SK-N-DZ (cell line): ENCODE measurements around the gene BCL2L12.

Experiments used
- DNase-seq: peaks from one replicate; pipeline ENCODE4 v3.0.0-alpha.2; 2015; ENCODE audit warnings: low spot score

BCL2L12 gene

DNA sequence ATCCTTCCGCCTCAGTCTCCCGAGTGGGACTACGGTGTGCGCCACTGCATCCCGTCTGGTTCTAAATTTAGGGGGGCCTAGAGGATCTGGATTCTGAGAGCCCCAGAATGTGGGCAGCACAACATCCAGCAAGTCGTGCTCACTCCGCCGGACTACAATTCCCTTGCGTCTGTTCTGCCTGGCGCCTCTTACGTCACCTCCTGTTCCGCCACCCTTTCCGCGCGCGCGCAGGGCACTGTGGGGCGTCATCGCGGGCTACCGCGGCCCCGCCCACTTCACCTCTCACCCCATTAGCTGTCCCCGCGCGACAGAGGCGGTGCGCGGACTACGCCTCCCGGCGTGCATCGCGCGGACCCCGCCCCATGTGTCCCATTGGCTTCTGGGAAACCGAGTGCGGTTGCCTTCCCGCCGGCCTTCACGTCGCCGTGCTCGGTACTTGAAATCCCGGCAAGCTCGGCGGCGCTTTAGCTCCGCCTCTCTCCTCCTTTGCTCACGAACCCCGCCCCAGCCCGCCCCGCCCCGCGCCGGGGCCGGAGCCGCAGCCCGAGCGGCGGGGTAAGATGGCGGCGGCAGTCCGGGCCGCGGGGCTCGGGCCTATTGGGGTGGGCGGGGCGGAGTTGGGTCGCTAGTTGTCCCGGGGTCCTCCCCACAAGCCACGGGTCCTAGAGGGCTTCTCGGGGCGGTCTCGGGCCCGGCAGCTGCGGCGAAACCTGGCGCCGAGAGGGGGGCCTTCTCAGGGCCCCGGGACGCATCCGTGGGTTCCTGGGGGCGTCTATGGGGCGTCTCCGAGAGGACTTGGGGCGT lies 23.8 kb upstream of the BCL2L12 start, which contains the start of gene SCAF1:
SCAF1 (plus strand) TSS at position 522 of the 804 bp plus-strand sequence. CDS start 2,818 bp downstream, outside the sequence.
- peak; percentile 97 for DNase-seq

DNA sequence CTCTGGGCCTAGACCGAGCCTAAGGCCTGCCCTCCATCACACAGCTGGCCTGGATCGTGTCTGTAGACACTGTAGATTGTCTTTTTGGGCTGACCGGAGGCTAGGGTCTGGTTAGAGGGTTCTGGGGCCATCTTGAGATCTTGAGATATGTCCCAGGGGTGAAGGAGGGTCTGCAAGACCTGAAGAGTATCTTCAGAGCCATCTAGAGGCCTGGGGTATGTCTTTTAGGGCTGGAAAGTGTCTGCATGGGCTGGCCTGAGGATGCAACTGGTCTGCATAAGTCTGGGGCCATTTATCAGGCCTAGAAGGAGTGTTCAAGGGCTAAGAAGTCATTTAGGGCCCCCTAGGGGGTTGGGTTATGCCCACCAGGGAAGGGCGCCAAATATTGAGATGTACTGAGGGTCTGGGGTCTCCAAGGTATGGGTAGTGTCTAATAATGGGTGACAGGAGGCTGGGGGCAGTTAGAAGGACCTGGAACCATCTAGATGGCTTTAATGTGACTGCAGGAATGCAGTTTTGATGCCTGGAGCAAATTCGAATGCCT lies 23.2 kb upstream of the BCL2L12 start:
- peak; percentile 77 for DNase-seq

DNA sequence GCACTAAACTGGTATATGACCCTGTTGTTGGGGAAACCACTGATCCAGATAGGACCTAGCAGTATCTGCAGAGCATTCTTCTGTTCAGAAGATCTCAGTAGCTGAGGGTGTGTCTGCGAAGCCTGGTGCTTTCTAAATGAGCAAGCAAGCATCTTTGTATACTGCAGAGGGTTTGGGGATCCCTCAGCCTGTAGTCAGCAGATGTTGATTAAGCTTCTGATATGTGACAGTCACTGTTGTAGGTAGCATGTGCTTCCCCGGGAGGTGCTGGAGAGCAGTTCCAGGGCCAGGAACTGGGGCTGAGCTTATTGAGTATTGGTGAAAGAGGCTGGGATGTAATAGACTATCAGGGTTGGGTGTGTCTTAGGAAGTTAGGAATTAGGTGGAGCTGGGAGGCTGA lies 22.3 kb upstream of the BCL2L12 start:
- DNase-seq = no peak

DNA sequence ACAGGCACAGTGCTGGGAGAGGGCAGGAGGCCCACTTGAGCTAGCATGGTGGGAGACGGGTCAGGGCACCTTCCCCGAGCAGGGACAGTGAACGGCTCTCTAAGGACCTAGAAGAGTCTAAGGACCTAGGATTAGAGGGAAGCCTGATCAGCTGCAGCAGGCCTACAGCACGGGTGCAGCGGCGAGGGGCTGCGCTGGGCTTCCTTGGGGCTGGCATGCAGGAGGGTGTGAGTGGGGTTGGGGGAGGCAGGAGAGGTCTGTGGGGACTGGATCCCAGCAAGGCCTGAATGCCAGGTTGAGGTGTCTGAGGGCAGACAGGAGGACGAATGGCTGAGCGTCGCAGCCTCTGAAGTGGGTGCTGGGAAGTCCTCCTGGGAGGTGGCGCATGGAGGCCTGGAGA lies 20.1 kb upstream of the BCL2L12 start:
- no peak for DNase-seq

DNA sequence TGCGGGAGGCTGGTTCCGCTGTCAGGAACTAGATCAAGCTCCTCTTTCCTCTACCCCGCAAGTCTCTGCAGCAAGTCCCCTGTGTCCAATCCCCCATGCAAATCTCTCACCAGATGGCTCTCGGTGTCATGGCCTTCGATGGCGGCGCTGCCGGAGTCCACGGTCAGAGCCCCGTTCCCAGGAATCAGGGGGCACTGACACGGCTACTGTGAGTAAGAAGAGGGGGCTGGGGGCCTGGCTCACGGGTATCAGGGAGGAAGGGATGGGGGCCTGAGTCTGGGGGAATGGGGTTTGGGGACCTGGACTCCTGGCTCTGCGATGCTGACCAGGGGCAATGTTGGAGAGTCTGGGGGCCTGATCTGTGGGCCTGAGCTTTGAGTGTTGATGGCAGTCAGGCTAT lies 19.7 kb upstream of the BCL2L12 start:
- no peak for DNase-seq

DNA sequence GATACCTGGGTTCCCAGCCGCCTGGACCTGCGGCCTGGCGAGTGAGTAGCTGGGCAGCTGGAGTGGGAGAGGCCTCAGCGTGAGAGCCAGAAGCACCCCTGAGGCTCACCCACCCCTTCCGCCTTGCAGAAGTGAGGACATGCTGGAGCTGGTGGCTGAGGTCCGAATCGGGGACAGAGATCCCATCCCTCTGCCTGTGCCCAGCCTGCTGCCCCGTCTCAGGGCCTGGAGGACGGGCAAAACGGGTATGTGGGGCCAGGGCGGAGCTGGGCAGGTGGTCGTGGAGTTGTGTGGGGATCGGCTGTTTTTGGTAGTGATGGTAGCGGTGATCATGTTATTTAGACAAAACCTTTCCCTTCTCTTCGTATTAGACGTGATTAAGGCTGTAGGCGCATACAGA lies 19.1 kb upstream of the BCL2L12 start:
- DNase-seq = no peak

DNA sequence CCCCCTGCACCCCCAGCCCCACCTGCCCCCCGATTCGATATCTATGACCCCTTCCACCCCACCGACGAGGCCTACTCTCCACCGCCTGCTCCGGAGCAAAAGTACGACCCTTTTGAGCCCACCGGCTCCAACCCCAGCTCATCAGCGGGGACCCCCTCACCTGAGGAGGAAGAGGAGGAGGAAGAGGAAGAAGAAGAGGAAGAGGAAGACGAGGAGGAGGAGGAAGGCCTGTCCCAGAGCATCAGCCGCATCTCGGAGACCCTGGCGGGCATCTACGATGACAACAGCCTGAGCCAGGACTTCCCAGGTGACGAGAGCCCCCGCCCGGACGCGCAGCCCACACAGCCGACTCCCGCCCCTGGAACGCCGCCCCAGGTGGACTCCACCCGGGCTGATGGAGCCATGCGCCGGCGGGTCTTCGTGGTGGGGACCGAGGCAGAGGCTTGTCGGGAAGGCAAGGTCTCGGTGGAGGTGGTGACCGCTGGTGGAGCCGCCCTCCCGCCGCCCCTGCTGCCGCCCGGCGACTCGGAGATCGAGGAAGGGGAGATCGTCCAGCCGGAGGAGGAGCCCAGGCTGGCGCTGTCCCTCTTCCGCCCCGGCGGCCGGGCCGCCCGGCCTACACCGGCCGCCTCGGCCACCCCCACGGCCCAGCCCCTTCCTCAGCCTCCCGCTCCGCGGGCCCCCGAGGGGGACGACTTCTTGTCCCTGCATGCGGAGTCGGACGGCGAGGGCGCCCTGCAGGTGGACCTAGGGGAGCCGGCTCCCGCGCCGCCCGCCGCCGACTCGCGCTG lies 14.5 kb upstream of the BCL2L12 start:
- no peak for DNase-seq

DNA sequence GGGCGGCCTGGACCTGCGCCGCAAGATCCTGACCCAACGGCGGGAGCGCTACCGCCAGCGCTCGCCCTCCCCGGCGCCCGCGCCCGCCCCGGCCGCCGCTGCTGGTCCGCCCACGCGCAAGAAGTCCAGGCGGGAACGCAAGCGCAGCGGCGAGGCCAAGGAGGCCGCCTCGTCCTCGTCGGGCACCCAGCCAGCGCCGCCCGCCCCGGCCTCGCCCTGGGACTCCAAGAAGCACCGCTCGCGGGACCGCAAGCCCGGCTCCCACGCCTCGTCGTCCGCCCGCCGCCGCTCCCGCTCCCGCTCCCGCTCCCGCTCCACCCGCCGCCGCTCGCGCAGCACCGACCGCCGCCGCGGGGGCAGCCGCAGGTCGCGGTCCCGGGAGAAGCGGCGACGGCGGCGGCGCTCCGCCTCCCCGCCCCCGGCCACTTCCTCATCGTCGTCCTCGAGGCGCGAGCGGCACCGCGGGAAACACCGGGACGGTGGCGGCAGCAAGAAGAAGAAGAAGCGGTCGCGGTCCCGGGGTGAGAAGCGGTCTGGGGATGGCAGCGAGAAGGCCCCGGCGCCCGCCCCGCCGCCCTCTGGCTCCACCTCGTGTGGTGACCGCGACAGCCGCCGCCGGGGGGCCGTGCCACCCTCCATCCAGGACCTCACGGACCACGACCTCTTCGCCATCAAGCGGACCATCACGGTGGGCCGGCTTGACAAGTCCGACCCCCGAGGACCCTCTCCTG lies 13.7 kb upstream of the BCL2L12 start:
- DNase-seq = no peak

DNA sequence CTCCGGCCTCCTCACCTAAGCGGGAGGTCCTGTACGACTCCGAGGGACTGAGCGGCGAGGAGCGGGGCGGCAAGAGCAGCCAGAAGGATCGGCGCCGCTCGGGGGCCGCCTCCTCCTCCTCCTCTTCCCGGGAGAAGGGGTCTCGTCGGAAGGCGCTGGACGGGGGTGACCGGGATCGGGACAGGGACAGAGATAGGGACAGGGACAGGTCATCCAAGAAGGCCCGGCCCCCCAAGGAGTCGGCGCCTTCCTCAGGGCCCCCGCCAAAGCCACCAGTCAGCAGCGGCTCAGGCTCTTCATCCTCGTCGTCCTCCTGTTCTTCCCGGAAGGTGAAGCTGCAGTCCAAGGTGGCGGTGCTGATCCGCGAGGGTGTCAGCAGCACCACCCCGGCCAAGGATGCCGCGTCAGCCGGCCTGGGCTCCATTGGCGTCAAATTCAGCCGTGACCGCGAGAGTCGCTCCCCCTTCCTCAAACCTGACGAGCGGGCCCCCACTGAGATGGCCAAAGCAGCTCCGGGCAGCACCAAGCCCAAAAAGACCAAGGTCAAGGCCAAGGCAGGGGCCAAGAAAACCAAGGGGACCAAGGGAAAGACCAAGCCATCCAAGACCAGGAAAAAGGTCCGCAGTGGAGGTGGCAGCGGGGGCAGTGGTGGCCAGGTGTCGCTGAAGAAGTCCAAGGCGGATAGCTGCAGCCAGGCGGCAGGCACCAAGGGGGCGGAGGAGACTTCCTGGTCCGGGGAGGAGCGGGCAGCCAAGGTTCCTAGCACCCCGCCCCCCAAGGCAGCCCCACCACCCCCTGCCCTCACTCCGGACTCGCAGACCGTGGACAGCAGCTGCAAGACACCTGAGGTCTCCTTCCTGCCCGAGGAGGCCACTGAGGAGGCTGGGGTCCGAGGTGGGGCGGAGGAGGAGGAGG lies 12.9 kb upstream of the BCL2L12 start:
- DNase-seq = no peak

DNA sequence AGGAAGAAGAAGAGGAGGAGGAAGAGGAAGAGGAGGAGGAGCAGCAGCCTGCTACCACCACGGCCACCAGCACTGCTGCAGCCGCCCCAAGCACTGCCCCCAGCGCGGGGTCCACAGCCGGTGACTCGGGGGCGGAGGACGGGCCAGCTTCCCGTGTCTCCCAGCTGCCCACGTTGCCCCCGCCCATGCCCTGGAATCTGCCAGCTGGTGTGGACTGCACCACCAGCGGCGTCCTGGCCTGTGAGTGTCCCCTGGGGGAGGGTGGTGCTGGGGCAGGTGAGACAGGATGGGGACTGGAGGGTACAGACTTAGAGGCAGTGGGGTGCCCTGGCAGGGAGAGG lies 12.3 kb upstream of the BCL2L12 start:
- DNase-seq = no peak

DNA sequence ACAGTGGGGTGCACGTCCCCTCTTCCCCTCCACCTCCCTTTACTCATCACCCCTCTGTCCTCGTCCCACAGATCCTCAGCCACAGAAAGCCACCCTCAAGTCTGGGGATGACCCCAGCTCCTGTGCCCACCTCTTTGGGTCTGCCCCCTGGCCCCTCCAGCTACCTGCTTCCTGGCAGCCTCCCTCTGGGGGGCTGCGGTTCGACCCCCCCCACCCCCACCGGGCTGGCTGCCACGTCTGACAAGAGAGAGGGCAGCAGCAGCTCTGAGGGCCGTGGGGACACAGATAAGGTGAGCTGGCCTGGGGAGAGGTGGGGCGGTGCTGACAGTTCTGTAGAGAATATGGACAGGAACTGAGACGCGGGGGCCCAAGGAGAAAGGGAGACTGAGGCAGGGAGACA lies 11.2 kb upstream of the BCL2L12 start:
- no peak for DNase-seq

DNA sequence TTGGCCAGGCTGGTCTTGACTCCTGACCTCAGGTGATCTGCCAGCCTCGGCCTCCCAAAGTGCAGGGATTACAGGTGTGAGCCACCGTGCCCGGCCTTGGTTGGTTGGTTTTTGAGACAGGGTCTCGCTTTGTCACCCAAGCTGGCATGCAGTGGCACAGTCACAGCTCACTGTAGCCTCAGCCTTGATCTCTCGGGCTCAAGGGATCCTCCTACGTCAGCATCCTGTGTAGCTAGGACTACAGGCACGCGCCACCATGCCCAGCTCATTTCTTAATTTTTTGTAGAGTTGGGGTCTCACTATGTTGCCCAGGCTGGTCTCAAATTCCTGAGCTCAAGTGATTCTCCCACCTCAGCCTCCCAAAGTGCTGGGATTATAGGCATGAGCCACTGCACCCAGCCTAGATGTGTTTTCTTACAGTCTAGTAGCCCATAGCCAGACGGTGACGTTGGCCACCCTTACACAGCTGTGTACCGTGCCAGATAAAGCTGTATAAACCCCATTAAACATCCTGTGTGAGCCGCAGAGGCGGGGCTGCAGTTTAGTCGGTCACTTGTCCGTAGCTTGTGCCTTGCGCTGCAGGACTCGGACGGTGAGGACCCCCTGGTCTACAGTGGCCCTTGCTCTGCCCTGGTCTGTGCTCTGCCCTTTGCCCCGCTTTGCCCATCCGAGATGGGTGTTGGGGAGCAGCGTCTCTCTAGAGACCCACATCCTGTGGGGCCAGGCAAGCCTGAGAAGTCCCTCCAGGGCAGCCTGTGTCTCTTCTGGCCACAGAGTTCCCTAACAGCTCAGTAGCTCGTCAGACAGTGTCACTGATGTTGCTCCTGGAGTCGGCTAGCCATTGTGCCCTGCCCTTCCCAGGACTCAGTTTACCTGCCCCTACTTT lies 9.9 kb upstream of the BCL2L12 start:
- no peak for DNase-seq

DNA sequence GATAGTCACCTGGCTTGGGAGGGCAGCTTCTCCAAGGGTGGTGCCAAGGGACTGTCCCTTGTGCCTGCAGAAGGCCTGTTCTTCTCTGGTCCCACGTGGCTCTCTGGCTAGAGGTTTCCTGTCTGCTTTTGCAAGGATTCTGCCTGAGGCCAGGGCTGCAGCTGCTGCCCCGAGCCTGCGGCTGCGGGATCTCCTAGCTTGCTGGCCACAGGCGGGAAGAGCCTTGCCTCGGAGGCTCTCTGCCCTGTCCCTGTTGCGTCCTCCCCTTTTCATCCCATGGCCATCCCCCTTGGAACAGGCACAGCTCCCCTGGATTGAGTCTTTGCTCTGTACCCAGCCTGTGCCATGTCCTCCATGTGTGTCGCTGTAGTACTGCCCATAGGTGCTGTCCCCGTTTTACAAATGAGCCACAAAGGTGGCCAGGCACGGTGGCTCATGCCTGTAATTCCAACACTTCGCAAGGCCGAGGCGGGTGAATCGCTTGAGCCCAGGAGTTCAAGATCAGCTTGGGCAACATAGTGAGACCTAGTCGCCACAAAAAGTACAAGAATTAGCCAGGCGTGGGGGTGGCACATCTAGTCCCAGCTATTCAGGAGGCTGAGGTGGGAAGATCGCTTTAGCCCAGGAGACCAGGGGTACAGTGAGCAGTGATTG lies 9.2 kb upstream of the BCL2L12 start:
- DNase-seq = no peak

DNA sequence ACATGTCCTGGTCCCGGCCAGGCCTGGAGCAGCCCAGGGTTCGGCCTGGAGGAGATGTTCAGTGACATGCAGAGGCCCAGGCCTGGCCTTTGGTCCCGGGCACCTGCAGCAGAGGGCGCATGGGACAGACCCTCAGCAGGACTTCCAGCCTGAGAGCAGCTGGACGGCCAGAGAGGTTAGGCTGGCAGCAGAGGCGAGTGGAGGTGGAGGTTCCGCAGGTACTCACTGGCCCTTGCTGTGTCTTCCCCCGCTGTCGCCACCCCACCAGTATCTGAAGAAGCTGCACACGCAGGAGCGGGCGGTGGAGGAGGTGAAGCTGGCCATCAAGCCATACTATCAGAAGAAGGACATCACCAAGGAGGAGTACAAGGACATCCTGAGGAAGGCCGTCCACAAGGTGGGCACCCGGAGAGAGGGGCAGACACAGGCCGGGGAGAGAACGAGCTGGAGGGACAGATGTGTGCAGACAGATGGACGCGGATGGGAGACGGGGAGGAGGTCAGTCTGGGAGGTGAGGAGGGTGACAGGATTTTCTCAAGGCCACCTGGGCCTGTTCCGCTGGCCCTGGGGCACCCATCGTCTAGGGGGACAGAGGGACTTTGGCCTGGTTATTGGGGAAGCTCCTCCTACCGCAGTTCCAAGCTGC lies 8.1 kb upstream of the BCL2L12 start:
- DNase-seq = no peak

DNA sequence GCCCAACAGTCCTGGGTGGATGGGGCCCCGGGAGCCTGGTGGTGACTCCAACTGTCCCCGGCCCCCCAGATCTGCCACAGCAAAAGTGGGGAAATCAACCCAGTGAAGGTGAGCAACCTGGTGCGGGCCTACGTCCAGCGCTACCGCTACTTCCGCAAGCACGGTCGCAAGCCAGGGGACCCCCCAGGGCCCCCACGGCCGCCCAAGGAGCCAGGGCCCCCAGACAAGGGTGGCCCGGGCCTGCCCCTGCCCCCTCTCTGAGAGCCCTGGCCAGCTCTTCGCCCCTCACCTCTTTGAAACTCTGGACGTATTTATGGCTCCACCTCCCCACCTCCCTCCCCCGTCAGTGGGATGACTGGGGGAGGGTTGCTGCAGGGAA lies 7.6 kb upstream of the BCL2L12 start:
- DNase-seq = no peak

DNA sequence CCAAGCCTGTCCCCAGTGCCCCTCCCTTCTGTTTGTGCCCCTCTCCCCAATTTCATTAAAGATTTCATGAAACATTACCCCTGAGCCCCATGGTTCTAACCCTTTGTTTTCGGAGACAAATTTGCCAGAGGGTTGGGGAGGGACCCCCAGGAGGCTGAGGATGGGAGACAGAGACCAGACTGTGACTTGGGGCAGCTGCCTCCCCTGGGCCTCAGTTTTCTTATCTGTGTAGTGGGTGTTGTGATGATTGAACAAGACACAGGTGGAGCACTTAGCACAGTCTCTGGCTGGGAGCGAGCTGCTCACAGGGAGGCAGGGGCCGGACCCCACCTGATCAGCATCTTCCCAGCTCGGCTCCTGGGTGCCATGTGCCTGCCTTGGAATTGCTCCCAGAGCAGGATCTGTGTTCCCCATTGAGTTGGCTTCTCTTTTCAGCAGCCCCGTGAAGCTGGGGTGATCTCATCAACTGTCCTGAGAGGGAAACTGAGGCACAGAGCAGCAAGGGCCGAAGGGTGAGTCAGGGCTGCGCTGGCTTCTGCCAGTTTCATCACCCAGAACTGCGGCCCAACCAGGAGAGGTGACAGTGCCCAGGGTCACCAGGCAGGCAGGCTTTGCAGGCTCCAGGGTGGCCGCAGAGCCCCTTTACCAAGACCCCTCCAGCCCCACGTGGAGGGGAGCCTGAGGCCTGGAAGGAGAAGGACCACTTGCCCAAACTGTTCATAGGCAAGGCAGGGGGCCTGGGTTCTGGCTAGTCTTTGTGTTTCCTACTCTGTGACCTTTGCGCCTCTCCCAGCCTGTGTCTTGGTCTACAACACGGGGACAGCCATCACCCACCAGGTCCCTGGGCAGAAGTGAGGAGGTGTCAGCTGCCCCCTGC lies 6.9 kb upstream of the BCL2L12 start:
- DNase-seq = no peak

DNA sequence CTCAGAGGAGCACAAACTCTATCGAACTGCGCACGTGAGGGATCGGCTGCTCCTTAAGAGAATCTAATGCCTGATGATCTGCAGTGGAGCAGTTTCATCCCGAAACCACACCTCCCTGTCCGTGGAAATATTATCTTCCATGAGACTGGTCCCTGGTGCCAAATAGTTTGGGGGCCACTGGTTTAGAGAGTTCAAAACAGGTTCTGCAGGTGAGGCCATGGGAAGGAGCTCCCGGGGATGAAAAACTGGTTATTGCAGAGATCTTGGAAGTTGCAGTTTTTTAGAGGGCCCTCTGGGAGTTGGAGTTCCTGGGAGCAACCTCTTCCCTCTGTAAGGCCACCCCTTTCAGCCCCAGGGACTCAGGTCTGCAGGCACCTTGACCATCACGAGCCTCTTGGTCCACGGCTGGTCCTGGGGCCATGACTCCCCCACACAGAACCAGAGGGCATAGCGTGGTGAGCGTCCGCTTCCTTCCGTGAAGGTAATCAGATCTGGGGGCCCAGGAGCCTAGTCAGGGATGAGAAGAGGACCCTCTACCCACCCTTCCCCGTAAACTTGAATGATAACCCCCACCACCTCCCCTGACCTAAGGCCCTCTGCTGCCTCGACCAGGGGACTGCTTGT lies 5.3 kb upstream of the BCL2L12 start:
- DNase-seq = no peak
